Ishikawa (cell line): Measurements from ENCODE around the gene UGT2B17.

Source experiments
- CREB1 ChIP-seq: IDR thresholded peaks from 2 replicates; pipeline ENCODE4 v1.6.1; 2012; ENCODE audit warnings: low read depth
- EGR1 ChIP-seq: IDR thresholded peaks from 2 replicates; pipeline ENCODE4 v1.6.1; 2012
- EP300 ChIP-seq: IDR thresholded peaks from 2 replicates; pipeline ENCODE4 v1.6.1; 2012; ENCODE audit warnings: borderline replicate concordance
- FOXM1 ChIP-seq: IDR thresholded peaks from 2 replicates; pipeline ENCODE4 v1.6.1; 2012; ENCODE audit warnings: low read depth, borderline replicate concordance
- NFIC ChIP-seq: IDR thresholded peaks from 2 replicates; pipeline ENCODE4 v1.6.1; 2012
- TCF12 ChIP-seq: IDR thresholded peaks from 2 replicates; pipeline ENCODE4 v1.6.1; 2012; ENCODE audit warnings: low read depth
- TEAD4 ChIP-seq: IDR thresholded peaks from 2 replicates; pipeline ENCODE4 v1.6.1; 2012
- YY1 ChIP-seq: IDR thresholded peaks from 2 replicates; pipeline ENCODE4 v1.6.1; 2012; ENCODE audit warnings: low read depth
- ZBTB7A ChIP-seq: IDR thresholded peaks from 2 replicates; pipeline ENCODE4 v1.6.1; 2012; ENCODE audit warnings: low read depth
- TF ChIP-seq, protein P1 (sequence below): IDR thresholded peaks from 2 replicates; pipeline ENCODE4 v1.6.1; 2012

DNA sequence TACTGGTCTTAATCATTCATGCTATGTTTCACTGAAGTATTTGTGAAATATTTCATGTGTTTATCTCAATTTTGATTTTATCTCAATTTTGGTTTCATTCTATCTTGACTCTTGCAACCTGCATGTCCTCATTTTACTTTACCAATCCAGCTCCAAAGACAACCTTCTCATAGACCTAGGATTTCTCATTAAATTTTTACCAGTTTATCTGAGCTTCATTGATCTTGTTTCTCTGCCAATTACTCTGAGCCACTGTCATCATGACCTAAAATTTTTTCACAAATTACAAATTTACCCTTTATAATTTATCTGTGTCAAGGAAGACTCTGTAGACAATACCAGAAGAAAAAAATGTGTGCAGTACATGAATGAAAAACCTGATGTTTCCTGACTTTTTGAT lies 18.6 kb upstream of the UGT2B17 start:
- TF ChIP-seq, protein P1, sequence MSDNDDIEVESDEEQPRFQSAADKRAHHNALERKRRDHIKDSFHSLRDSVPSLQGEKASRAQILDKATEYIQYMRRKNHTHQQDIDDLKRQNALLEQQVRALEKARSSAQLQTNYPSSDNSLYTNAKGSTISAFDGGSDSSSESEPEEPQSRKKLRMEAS: no peak
- TF ChIP-seq EP300 (no peak), ZBTB7A (no peak), TEAD4 (no peak), EGR1 (no peak), YY1 (no peak), NFIC (no peak), FOXM1 (no peak), CREB1 (no peak), TCF12 (no peak)
